Hepatocyte (in vitro differentiated cells): ENCODE measurements around the gene PCDHA1. TPM values are rescaled to one million over a fixed set of nuclear protein-coding genes. Genes with fewer than 3 reads are reported as not detected.
A peak's percentile ranks its signal among the peaks of the same experiment; 100 is the strongest.

Experiments used
- DNase-seq: peaks from one replicate; pipeline ENCODE4 v3.0.0-alpha.2; 2016; ENCODE audit warnings: low spot score
- H2AFZ ChIP-seq: fragments of 200-600 bp; sonication (generic); 2 replicates; pipeline ENCODE4 v1.6.0; 2016; ENCODE audit warnings: antibody characterized with exemption, mild to moderate bottlenecking
- H3K27ac ChIP-seq: fragments of 200-600 bp; sonication (generic); 2 replicates; pipeline ENCODE4 v1.5.1; 2016; ENCODE audit warnings: mild to moderate bottlenecking
- H3K27me3 ChIP-seq: fragments of 200-600 bp; sonication (generic); 2 replicates; pipeline ENCODE4 v1.6.1; 2016
- H3K36me3 ChIP-seq: fragments of 200-600 bp; sonication (generic); replicated peaks from 2 replicates; pipeline ENCODE4 v1.5.1; 2016; ENCODE audit warnings: low read depth; ENCODE audit not compliant: insufficient read depth
- H3K4me1 ChIP-seq: fragments of 200-600 bp; sonication (generic); 2 replicates; pipeline ENCODE4 v1.5.1; 2016; ENCODE audit warnings: mild to moderate bottlenecking, moderate library complexity; ENCODE audit not compliant: insufficient read depth
- H3K4me2 ChIP-seq: fragments of 200-600 bp; sonication (generic); 2 replicates; pipeline ENCODE4 v1.6.0; 2016
- H3K4me3 ChIP-seq: fragments of 200-600 bp; sonication (generic); 2 replicates; pipeline ENCODE4 v1.5.1; 2016; ENCODE audit warnings: mild to moderate bottlenecking
- H3K79me2 ChIP-seq: fragments of 200-600 bp; sonication (generic); 2 replicates; pipeline ENCODE4 v1.6.0; 2017; ENCODE audit warnings: mild to moderate bottlenecking
- H3K9me2 ChIP-seq: fragments of 200-600 bp; sonication (generic); replicated peaks from 2 replicates; pipeline ENCODE4 v1.6.0; 2017; ENCODE audit warnings: mild to moderate bottlenecking; ENCODE audit not compliant: insufficient read depth
- H3K9me3 ChIP-seq: fragments of 200-600 bp; sonication (generic); 2 replicates; pipeline ENCODE4 v1.5.1; 2016; ENCODE audit warnings: low read depth, mild to moderate bottlenecking
- H4K20me1 ChIP-seq: fragments of 200-600 bp; sonication (generic); 2 replicates; pipeline ENCODE4 v1.6.0; 2016; ENCODE audit warnings: mild to moderate bottlenecking; ENCODE audit not compliant: insufficient read depth, poor library complexity, severe bottlenecking
- EZH2 ChIP-seq: fragments of 200-600 bp; sonication (generic); IDR thresholded peaks from 2 replicates; pipeline ENCODE4 v1.6.1; 2016; ENCODE audit warnings: antibody characterized with exemption, mild to moderate bottlenecking, borderline replicate concordance
- EZH2phosphoT487 ChIP-seq: fragments of 200-600 bp; sonication (generic); IDR thresholded peaks from one replicate; pipeline ENCODE4 v1.6.1; 2018; ENCODE audit warnings: antibody characterized with exemption, mild to moderate bottlenecking, low read depth, moderate library complexity; ENCODE audit not compliant: unreplicated experiment, severe bottlenecking
- WGBS: methylation state at CpG from one replicate; pipeline ENCODE4 v1.1.6; 2016; ENCODE audit warnings: low lambda C conversion rate; ENCODE audit errors: missing lambda C conversion rate; 5-methylcytosine and 5-hydroxymethylcytosine counted together
- polyA plus RNA-seq: library from polyadenylated mRNA; unstranded; fragments of >200 nt; fragmentation: Nextera tagmentation; extraction: Ambion mirVana; gene quantifications from 2 replicates; pipeline ENCODE4 v1.2.1, GENCODE V29; 2016
- total RNA-seq: library from RNA; depleted of rRNA; stranded (reverse); fragments of >200 nt; gene quantifications from 2 replicates; pipeline ENCODE4 v1.2.3, GENCODE V29; 2014
- TF ChIP-seq, protein P1 (sequence below): fragments of 200-600 bp; sonication (generic); IDR thresholded peaks from 2 replicates; pipeline ENCODE4 v1.5.1; 2016; ENCODE audit warnings: antibody characterized with exemption, mild to moderate bottlenecking; ENCODE audit not compliant: poor library complexity

Gene PCDHA1
- total and polyA plus RNA-seq, 2 experiments from 2014 or later, result not detected

GRCh38 chr5:141003791-141004611 lies 218.1 kb downstream of the PCDHA1 start:
- no peaks in the 10 kb centered on the region for H3K9me2 ChIP-seq
- peak overlapping the region; percentile 26 for H3K4me2 ChIP-seq
- no peaks in the 10 kb centered on the region for H3K27me3 ChIP-seq
- DNase-seq, result peak; percentile 84
- H3K9me3 ChIP-seq, result no peaks in the 10 kb centered on the region
- no peaks in the 10 kb centered on the region for H3K36me3 ChIP-seq
- H4K20me1 ChIP-seq, result no peaks in the 10 kb centered on the region
- peaks cover 20% of the 10 kb centered on the region for H3K4me1 ChIP-seq
- TF ChIP-seq, protein P1, sequence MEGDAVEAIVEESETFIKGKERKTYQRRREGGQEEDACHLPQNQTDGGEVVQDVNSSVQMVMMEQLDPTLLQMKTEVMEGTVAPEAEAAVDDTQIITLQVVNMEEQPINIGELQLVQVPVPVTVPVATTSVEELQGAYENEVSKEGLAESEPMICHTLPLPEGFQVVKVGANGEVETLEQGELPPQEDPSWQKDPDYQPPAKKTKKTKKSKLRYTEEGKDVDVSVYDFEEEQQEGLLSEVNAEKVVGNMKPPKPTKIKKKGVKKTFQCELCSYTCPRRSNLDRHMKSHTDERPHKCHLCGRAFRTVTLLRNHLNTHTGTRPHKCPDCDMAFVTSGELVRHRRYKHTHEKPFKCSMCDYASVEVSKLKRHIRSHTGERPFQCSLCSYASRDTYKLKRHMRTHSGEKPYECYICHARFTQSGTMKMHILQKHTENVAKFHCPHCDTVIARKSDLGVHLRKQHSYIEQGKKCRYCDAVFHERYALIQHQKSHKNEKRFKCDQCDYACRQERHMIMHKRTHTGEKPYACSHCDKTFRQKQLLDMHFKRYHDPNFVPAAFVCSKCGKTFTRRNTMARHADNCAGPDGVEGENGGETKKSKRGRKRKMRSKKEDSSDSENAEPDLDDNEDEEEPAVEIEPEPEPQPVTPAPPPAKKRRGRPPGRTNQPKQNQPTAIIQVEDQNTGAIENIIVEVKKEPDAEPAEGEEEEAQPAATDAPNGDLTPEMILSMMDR, result no peak
- TF ChIP-seq EZH2, result no peak
- no peak for TF ChIP-seq EZH2phosphoT487
- H3K79me2 ChIP-seq, result peaks cover 5% of the 10 kb centered on the region
- 27% methylated on average over 4 of the region's 4 CpGs for WGBS
- H3K4me3 ChIP-seq, result no peak overlapping the region
- H3K27ac ChIP-seq, result peak overlapping the region; percentile 92
- no peak overlapping the region for H2AFZ ChIP-seq

GRCh38 chr5:141007791-141008190 lies 221.9 kb downstream of the PCDHA1 start:
- H3K4me1 ChIP-seq, result peaks cover 12% of the 10 kb centered on the region
- H3K27ac ChIP-seq, result no peak overlapping the region
- no peaks in the 10 kb centered on the region for H3K9me3 ChIP-seq
- TF ChIP-seq, protein P1, result no peak
- TF ChIP-seq EZH2phosphoT487 (no peak), EZH2 (no peak)
- peaks cover 2% of the 10 kb centered on the region for H3K79me2 ChIP-seq
- no peaks in the 10 kb centered on the region for H3K36me3 ChIP-seq
- no peak overlapping the region for H3K4me3 ChIP-seq
- no peaks in the 10 kb centered on the region for H4K20me1 ChIP-seq
- H3K4me2 ChIP-seq, result no peak overlapping the region
- no peaks in the 10 kb centered on the region for H3K9me2 ChIP-seq
- no peak for DNase-seq
- no peaks in the 10 kb centered on the region for H3K27me3 ChIP-seq
- no peak overlapping the region for H2AFZ ChIP-seq

DNA sequence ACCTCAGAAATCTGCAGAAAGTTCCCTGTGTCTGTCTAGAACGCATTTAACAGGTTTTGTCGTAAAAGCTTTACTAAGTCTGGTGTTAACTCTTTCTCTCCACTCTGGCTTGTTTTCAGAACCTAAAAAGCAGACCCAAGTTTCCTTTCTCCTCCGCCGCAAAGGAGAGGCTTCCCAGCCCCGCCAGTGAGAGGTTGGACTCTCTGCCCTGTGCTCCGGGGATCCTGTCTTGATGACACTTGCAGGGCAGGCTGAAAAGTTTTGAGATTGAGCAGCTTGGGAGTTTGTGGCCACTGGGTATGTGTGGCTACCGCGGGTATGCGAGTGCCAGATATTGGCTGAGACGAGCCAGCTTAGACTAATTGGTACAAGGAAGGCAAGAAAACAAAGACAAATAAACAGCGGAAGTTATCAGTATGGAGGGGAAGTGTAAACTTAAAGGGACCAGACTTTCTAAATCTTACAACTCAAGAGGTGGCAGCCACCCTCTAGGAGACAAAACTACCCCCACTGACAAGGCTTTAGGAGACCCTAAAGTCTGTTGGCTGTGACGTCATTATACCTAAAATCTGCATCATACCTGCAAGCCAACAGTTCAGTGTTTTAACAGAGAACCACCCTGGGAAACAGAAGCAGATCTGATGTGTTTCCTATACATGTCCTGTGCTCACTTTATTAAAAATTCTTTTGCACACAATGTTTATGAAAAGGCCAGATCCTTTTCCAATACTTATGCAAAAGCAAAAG lies 224.3 kb downstream of the PCDHA1 start:
- no peaks in the 10 kb centered on the region for H3K79me2 ChIP-seq
- H3K4me2 ChIP-seq, result no peak overlapping the region
- H2AFZ ChIP-seq, result no peak overlapping the region
- 75% methylated on average over 12 of the region's 12 CpGs for WGBS
- DNase-seq, result no peak
- no peaks in the 10 kb centered on the region for H3K4me1 ChIP-seq
- no peaks in the 10 kb centered on the region for H3K36me3 ChIP-seq
- no peaks in the 10 kb centered on the region for H4K20me1 ChIP-seq
- no peaks in the 10 kb centered on the region for H3K9me2 ChIP-seq
- no peak overlapping the region for H3K4me3 ChIP-seq
- H3K27me3 ChIP-seq, result no peaks in the 10 kb centered on the region
- TF ChIP-seq EZH2phosphoT487, result no peak
- no peak for TF ChIP-seq EZH2
- TF ChIP-seq, protein P1, result no peak
- H3K27ac ChIP-seq, result no peak overlapping the region
- H3K9me3 ChIP-seq, result no peaks in the 10 kb centered on the region
